ENCODE data around the gene CNTNAP1.
A peak's percentile ranks its signal among the peaks of the same experiment; 100 is the strongest.

The CNTNAP1 gene

GRCh38 chr17:42743595-42744282, 61.4 kb downstream of the CNTNAP1 start:
- DNase-seq, result peak in 1 of 2 experiments; percentile 36

- DNase-seq, result peak; percentile 79 to 93
Observed at GRCh38 chr17:42744283-42744805, 62.0 kb downstream of the CNTNAP1 start.

- DNase-seq, result peak; percentile 83 to 96
Observed at GRCh38 chr17:42744806-42745617, 62.7 kb downstream of the CNTNAP1 start, which contains the start of gene EZH1. Gene EZH1, minus strand, starts transcription at chr17:42745040. Its CDS starts 16,099 bp downstream, at chr17:42728941.

GRCh38 chr17:42748202-42748907, 66.0 kb downstream of the CNTNAP1 start:
- no peak for DNase-seq

- DNase-seq, result no peak
Observed at GRCh38 chr17:42748908-42749798, 66.8 kb downstream of the CNTNAP1 start.
